BLaER1 (cell line): ENCODE measurements around the gene ELOA.

Experiments
- H3K27ac ChIP-seq: shearing (Covaris generic); formaldehyde crosslinking; 2 replicates; pipeline ENCODE4 v1.8.1; 2022
- H3K27me3 ChIP-seq: shearing (Covaris generic); formaldehyde crosslinking; 2 replicates; pipeline ENCODE4 v1.8.1; 2022
- H3K36me3 ChIP-seq: shearing (Covaris generic); formaldehyde crosslinking; 2 replicates; pipeline ENCODE4 v1.8.1; 2022
- H3K4me1 ChIP-seq: shearing (Covaris generic); formaldehyde crosslinking; 2 replicates; pipeline ENCODE4 v1.8.1; 2022
- H3K4me2 ChIP-seq: shearing (Covaris generic); formaldehyde crosslinking; 2 replicates; pipeline ENCODE4 v1.8.1; 2022
- H3K4me3 ChIP-seq: shearing (Covaris generic); formaldehyde crosslinking; 2 replicates; pipeline ENCODE4 v1.8.1; 2022
- H3K9ac ChIP-seq: shearing (Covaris generic); formaldehyde crosslinking; 2 replicates; pipeline ENCODE4 v1.8.1; 2022
- H3K9me3 ChIP-seq: shearing (Covaris generic); formaldehyde crosslinking; 2 replicates; pipeline ENCODE4 v1.8.1; 2022
- H4K20me1 ChIP-seq: shearing (Covaris generic); formaldehyde crosslinking; 2 replicates; pipeline ENCODE4 v1.8.1; 2022
- Cebpa-rat ChIP-seq: shearing (Covaris generic); IDR thresholded peaks from 2 replicates; pipeline ENCODE4 v1.8.1; 2022

ELOA gene

DNA sequence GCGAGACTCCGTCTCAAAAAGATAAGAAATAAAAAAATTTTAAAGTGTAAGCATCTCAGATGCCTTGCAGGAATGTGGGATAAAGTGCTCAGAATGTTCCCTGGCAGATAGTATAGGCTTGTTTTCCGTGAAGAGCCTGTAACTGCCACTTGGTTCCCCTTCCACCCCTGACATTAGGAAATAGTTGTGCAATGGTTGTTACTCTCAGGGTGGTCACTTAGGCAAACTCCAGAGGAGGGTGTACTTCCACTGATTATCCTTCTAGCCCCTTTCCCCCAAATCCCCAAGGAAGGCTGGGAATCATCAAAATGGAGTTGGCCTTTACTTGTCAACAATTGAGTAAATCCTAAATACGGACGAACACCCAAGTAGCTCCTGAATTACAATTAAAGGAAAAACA is 41.3 kb upstream of the ELOA start:
- H4K20me1 ChIP-seq: peaks cover 91% of the 10 kb centered on the region

DNA sequence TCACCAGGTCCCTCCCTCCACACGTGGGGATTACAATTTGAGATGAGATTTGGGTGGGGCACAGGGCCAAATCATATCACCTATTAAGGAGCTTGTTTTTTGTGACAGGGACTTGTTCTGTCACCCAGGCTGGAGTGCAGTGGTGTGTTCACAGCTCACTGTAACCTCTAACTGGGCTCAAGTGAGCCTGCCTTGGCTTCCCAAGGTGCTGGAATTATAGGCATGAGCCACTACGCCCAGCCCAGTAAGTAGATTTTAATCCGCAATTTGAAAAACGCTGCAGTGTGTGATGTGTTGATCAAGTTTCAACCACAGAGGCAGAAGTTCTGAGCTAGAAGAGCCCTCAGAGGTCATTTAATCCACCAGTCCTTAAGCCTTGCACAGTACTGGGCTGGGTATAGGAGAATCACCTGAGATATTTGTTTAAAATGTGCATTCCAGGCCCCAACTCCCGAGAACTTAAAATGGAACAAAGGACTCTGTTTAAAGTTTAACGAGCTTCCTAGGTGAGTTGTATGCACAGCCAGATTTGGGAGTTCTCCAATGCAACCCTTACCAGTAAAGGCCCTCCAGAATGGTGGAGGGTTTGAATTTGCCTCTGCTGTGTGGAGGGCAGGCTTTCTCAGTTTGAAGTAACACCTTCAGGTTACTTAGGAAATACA is 38.3 kb upstream of the ELOA start:
- no peaks in the 10 kb centered on the region for H3K27me3 ChIP-seq
- H3K9ac ChIP-seq: no peak overlapping the region
- no peak overlapping the region for H3K4me3 ChIP-seq
- H3K4me2 ChIP-seq: no peak overlapping the region
- H3K9me3 ChIP-seq: no peaks in the 10 kb centered on the region
- no peak for TF ChIP-seq Cebpa-rat
- H3K27ac ChIP-seq: no peak overlapping the region
- H3K4me1 ChIP-seq: no peaks in the 10 kb centered on the region
- H4K20me1 ChIP-seq: peaks cover 86% of the 10 kb centered on the region
- peaks cover 85% of the 10 kb centered on the region for H3K36me3 ChIP-seq

More for the DNA sequence above, 41.3 kb upstream of the ELOA start:
- peaks cover 10% of the 10 kb centered on the region; the same call in 1 of the 2 replicates for H3K4me1 ChIP-seq
- H3K9ac ChIP-seq: no peak overlapping the region
- no peak overlapping the region for H3K4me3 ChIP-seq
- H3K4me2 ChIP-seq: no peak overlapping the region
- no peaks in the 10 kb centered on the region for H3K9me3 ChIP-seq
- H3K27me3 ChIP-seq: no peaks in the 10 kb centered on the region
- TF ChIP-seq Cebpa-rat: no peak
- no peak overlapping the region for H3K27ac ChIP-seq
- peaks cover 91% of the 10 kb centered on the region for H3K36me3 ChIP-seq

DNA sequence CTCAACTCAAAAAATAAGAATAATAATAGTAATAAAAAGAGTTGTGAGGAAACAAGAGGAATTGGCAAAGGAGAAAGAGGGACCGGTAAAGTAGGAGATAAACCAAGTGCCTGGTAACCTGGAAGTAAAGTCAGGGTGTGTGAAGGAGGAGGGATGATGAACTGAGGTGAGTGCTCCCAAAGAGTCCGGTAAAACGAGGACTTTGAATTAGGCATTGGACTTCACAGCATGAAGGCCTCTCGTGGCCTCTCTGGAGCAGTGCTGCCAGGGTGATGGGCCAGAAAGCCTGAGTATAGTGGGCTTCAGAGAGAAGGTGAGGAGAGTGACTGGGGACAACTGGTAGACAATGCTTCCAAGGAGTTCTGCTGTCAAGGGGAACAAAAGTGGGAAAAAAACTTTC is 34.0 kb upstream of the ELOA start:
- no peaks in the 10 kb centered on the region for H3K27me3 ChIP-seq
- no peak overlapping the region for H3K4me2 ChIP-seq
- H4K20me1 ChIP-seq: peaks cover 90% of the 10 kb centered on the region
- no peak overlapping the region for H3K9ac ChIP-seq
- TF ChIP-seq Cebpa-rat: no peak
- peaks cover 80% of the 10 kb centered on the region for H3K36me3 ChIP-seq
- no peak overlapping the region for H3K4me3 ChIP-seq
- H3K9me3 ChIP-seq: no peaks in the 10 kb centered on the region
- H3K27ac ChIP-seq: no peak overlapping the region
- no peaks in the 10 kb centered on the region for H3K4me1 ChIP-seq

DNA sequence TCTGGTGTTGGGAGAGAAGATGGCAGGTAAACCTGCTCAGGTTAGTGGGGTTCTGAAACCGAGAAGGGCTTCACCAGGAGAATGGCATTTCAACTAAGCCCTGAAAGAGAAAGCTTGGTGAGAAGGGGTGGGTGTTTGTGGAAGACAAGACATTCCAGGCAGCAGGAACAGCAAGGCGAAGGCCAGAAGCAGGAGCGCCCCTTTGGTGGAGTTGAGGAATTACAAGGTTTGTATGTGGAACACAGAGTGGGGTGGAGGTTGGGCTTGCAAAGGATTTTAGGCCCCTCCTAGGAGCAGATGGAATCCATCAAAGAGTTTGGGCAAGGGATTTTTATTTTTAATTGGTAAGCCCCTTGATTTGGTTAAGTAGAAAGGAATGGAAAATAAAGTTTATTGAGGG is 24.8 kb upstream of the ELOA start:
- no peaks in the 10 kb centered on the region for H3K9me3 ChIP-seq
- no peak overlapping the region for H3K4me3 ChIP-seq
- no peak overlapping the region for H3K9ac ChIP-seq
- no peaks in the 10 kb centered on the region for H3K27me3 ChIP-seq
- no peak overlapping the region for H3K27ac ChIP-seq
- no peak overlapping the region for H3K4me2 ChIP-seq
- peaks cover 40% of the 10 kb centered on the region for H3K36me3 ChIP-seq
- no peak for TF ChIP-seq Cebpa-rat
- peaks cover 14% of the 10 kb centered on the region for H3K4me1 ChIP-seq
- peaks cover 93% of the 10 kb centered on the region for H4K20me1 ChIP-seq

DNA sequence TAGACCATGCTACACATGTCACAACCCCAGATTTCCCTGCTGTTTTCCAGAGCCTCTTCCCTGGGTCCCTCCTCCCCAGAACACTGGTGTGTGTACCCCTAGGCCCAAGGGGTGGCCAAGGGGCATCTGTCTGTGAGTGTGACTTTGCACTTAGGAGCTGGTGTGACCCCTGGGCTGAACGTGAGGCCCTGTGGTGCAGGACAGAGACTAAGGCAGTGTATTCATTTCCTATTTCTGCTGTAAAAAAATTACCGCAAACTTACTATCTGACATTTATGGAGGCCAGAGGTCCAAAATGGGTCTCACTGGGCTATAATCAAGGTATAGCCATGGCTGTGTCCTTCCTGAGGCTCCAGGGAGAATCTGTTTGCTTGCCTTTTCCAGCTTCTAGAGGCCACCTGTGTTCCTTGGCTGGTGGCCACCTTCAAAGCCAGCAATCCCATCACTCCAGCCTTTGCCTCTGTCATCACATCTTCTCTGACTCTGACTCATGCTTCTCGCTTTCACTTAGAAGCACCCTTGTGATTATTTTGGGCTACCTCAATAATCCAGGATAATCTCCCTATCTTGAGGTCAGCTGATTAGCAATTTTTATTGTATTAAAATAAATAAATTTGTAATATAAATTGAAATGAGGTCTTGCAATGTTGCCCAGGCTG is 24.0 kb upstream of the ELOA start:
- Histone ChIP-seq H4K20me1 (peaks cover 85% of the 10 kb centered on the region), H3K4me1 (peaks cover 19% of the 10 kb centered on the region), H3K9ac (no peak overlapping the region), H3K4me3 (no peak overlapping the region), H3K27me3 (no peaks in the 10 kb centered on the region), H3K9me3 (no peaks in the 10 kb centered on the region), H3K27ac (no peak overlapping the region), H3K36me3 (peaks cover 36% of the 10 kb centered on the region), H3K4me2 (no peak overlapping the region)
- TF ChIP-seq Cebpa-rat: no peak

DNA sequence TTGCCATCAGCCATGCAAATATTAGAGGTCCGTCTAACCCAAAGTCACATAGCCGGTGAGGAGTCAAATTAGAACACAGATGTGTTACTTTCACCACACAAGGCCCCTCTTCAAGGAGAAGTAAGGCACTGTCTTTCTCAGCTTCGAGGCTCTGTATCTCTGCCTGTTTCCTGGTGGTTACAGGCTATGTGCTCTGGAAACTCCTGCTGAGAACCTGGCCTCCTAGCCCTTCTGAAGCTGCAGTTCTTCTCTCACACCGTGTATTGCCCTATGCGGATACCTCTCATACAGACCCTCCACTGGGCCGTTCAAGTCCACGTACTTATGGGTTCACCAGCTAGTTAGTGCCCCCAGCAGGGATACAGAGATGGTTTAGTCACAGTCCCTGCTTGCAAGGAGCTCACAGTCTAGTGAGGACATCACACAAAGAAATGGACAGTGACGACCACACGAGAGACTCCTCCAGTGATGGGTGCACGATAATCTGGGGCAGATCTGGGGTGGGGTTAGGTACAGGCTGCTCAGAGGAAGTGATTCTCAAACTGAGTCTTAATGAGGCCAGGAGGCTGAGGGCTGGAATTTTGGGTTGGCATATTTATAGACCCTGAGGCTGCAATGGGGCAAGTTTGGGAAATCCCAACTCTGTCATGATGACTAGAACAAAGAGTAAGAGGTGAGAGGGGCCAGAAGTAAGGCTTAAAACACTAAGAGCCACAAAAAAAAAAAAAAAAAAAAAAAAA is 22.8 kb upstream of the ELOA start:
- Histone ChIP-seq H3K4me1 (peaks cover 19% of the 10 kb centered on the region), H3K4me3 (no peak overlapping the region), H3K9me3 (no peaks in the 10 kb centered on the region), H4K20me1 (peaks cover 74% of the 10 kb centered on the region), H3K9ac (no peak overlapping the region), H3K4me2 (no peak overlapping the region), H3K27ac (no peak overlapping the region), H3K36me3 (peaks cover 26% of the 10 kb centered on the region), H3K27me3 (no peaks in the 10 kb centered on the region)
- no peak for TF ChIP-seq Cebpa-rat

DNA sequence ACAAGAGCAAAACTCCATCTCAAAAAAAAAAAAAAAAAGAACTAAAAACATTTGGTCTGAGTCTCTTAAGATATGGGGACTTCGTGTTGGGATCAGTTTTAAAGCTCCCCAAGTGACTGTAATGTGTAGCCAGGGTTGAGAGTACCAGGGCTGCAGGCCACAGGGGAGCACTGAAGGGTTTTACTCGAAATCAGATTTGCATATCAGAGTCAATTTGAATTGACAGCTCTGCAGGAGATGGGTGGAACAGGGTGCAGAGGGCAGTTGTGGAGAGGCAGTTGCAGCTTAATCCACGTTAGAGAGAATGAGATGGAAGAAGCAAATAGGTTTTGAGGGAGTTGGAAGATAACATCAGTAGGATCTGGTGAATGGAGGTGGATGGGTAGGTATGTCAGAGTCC is 20.6 kb upstream of the ELOA start:
- no peaks in the 10 kb centered on the region for H3K27me3 ChIP-seq
- H3K9me3 ChIP-seq: no peaks in the 10 kb centered on the region
- H4K20me1 ChIP-seq: peaks cover 64% of the 10 kb centered on the region
- H3K27ac ChIP-seq: no peak overlapping the region
- peaks cover 15% of the 10 kb centered on the region for H3K36me3 ChIP-seq
- H3K4me3 ChIP-seq: no peak overlapping the region
- H3K4me2 ChIP-seq: peak overlapping the region; percentile 34; the same call in 1 of the 2 replicates
- H3K9ac ChIP-seq: no peak overlapping the region
- TF ChIP-seq Cebpa-rat: no peak
- peaks cover 25% of the 10 kb centered on the region for H3K4me1 ChIP-seq

DNA sequence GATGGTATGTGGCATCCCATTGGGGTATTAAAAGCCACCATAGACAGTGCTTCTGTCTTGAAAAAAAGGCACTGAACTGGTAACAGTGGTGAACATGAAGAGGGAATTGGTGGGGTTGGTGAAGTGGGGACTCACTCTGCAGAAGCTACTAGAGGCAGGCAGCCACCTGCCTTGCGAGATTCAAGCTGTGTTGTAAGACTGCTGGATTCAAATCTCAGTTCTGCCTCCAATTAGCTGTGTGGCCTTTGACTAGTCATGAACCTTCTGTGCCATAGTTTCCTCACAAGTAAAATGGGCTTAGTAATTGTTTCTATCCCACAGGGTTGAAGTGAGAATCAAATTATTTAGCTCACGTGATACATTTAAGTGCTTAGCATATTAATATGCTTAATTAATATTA is 16.6 kb upstream of the ELOA start:
- Histone ChIP-seq H3K4me2 (no peak overlapping the region), H3K27me3 (no peaks in the 10 kb centered on the region), H3K4me1 (peaks cover 48% of the 10 kb centered on the region), H3K36me3 (no peaks in the 10 kb centered on the region), H4K20me1 (peaks cover 60% of the 10 kb centered on the region), H3K27ac (no peak overlapping the region), H3K4me3 (no peak overlapping the region), H3K9ac (no peak overlapping the region), H3K9me3 (no peaks in the 10 kb centered on the region)
- TF ChIP-seq Cebpa-rat: no peak

DNA sequence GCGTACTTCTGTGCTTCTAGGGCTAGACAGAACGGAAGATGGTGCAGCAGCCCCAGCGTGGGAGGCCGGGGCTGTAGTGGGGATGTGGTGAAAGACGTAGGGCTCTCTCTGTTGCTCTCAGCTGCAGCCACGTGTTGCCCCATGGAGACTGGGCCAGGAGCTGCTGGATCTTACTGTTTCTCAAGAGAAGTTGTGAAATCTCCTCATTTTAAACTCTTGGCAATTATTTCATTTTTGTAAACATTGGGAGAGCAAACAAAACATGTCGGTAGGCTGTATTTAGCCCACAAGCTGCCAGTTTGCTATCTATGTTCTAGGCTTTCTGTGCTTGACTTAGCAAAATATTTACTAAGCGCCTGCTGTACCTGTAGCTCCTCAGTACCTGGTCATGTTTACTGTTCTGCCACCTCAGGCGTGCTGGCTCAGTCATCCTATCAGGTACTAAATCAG is 15.9 kb upstream of the ELOA start:
- Histone ChIP-seq H3K9ac (no peak overlapping the region), H4K20me1 (peaks cover 53% of the 10 kb centered on the region), H3K4me2 (peak overlapping the region; percentile 60), H3K4me1 (peaks cover 43% of the 10 kb centered on the region), H3K36me3 (no peaks in the 10 kb centered on the region), H3K27me3 (no peaks in the 10 kb centered on the region), H3K4me3 (no peak overlapping the region), H3K9me3 (no peaks in the 10 kb centered on the region), H3K27ac (no peak overlapping the region)
- TF ChIP-seq Cebpa-rat: no peak
